Activated CD8-positive, alpha-beta memory T cell treated with anti-CD3 and anti-CD28 coated beads, Interleukin-2, amount 50 U/mL, for 1 hour (primary cell): Measurements from ENCODE around the gene TEAD3.

Experiments used
- DNase-seq: peaks from one replicate; pipeline ENCODE4 v3.0.0-alpha.2; 2020; ENCODE audit errors: extremely low read depth

The TEAD3 gene

GRCh38 chr6:35512740-35513139 is 15.9 kb upstream of the TEAD3 start, which contains the start of gene TULP1:
Gene TULP1 (minus strand): TSS chr6:35512896. CDS start chr6:35512858, 38 bp downstream.
- DNase-seq = no peak

- no peak for DNase-seq
Measured at GRCh38 chr6:35512006-35512405, 15.1 kb upstream of the TEAD3 start.

GRCh38 chr6:35511562-35511941 is 14.7 kb upstream of the TEAD3 start:
- DNase-seq = no peak

GRCh38 chr6:35510916-35511561 is 14.2 kb upstream of the TEAD3 start:
- no peak for DNase-seq

DNA sequence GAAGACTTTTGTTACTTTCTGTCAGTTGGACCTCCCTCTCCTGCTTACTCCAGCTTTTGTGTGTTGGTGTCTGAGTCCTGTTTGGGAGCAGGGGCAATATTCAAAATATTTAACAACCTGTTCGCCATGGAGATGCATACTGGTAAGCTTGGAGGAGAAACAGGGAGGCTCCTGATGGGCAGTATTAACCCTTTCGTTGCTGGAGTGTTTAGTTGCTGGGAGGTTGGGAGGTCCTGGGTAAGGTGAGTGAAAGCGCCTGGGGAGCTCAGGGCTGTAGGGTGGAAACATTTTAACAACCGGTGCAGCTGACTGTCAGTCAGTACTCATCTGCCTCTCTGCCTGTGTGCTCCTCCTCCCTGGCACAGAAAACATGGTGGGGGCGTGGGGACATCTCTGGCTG is 11.7 kb upstream of the TEAD3 start:
- DNase-seq = no peak

GRCh38 chr6:35508027-35508426 is 11.1 kb upstream of the TEAD3 start:
- DNase-seq = no peak

GRCh38 chr6:35507221-35507620 is 10.3 kb upstream of the TEAD3 start:
- DNase-seq = no peak

DNA sequence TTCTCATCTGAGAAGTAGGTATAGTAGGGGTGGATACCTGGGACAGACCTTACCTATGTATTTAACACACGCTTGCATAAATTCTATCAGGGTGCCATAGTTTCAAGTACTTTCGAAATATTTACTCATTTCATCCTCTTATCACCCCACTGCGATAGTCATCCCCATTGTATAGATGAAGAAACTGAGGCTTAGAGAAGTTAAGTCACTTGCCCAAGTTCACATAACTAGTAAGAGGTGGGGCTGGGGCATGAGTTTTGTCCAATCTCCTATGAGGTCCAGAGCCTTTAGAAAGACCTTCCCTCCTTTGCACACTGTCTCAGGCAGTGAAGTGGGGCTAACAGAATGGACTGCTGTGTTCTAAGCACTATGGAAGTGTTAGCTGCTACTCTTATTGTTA is 9.7 kb upstream of the TEAD3 start:
- DNase-seq = no peak

DNA sequence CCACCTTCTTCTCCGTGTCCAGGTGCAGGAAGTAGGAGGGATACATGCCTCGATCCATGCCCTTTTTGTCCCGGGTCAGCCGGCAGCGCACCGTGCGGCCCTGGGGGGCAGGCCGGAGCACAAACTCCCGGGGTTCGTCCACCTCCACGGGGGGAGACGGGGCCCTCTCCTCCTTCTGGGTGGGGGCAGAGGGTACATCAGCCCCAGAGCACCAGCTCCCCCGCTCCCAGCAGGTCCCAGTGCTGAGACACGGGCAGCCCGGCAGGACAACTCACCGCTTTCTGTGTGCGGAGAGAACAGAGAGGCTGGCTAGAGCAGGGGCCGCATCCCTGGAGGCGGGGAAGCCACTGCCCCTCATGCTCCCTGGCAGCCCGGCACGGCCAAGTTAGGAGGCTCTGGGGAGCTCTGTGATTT is 9.1 kb upstream of the TEAD3 start:
- no peak for DNase-seq

GRCh38 chr6:35503534-35503933 is 6.7 kb upstream of the TEAD3 start:
- no peak for DNase-seq

- no peak for DNase-seq
Measured at GRCh38 chr6:35501784-35502183, 4.9 kb upstream of the TEAD3 start.

- no peak for DNase-seq
Measured at GRCh38 chr6:35500782-35501181, 3.9 kb upstream of the TEAD3 start.

GRCh38 chr6:35499372-35499771 is 2.5 kb upstream of the TEAD3 start:
- no peak for DNase-seq

- no peak for DNase-seq
Measured at GRCh38 chr6:35498422-35499067, 1.7 kb upstream of the TEAD3 start.

DNA sequence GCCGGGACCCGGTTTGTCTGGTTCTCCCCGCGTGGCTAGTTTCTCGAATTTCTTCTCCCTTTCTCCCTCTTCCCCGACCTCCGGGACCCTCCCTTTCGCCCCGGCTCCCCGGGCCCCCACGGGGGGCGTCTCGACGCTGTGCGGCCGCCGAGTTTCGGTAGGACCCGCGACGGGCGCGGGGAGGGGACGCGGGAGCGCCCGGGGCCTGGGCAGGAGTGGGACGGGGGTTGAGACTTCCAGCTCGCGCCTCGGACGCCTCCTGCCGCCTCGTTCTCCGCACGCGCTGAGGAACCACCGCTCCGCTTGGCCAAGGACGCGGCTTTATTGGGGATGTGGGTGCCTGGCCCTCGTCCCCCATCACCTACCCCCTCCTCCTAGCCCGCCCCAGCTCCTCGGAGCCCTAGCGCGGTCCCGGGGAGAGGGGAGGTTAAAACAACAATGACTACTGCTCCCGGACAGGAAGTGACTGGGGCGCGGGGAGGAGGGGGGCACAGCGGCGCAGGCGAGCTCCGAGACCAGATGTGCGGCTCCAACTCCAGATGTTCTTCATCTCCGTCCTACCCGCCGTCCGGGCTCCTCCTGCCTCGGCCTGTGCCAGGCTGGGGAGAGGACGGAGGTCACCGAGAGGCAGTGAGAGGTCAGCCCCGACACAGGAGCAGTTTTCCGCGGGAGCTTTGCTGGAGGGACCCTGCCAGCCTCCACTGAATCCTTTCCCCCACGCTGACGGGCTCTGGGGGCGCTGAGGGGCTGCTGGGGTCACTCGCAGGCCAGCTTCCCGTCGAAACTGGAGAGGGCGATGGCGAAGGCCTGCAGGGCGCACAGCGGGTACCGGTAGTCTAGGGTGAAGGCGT is 917 bp upstream of the TEAD3 start:
- no peak for DNase-seq

DNA sequence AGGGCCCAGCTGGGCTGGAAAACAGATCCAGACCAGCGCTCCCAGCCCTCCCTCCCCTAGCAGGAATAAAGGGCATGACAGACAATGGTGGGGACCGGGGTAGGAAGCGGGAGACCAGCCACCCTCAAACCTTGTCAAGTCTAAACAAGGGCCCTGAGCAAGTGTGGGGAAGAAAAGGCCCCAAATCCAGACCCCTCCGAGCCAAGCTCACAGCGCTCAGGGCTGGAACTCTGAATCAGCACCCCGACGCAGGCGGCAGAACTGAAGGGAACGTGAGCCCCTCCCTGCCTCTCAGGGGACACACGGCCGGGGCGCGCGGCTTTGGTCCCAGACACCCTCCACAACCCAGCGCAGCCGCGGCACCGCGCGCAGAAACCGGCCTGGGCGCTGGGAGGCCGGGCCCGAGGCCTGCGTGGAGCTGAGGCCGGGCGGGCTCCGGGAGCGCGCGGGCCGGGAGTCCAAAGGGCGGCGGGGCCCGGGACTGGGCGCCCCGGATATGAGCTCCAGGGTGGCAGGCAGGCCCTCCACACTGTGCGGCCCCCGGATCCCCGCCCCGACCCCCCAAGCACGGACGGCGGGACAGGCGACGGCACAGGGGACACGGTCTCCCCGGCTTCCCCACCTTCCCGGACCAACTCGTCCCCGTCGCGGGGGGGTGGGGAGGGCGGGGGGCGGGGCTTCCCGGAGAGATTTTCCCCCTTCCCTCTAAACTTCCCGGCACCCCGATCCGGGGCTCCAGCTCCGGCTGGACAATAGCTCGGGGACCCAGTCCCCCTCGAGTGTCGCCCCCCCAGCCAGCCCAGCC is 641 bp downstream of the TEAD3 start:
- no peak for DNase-seq

- no peak for DNase-seq
Measured at GRCh38 chr6:35495258-35496035, 1.4 kb downstream of the TEAD3 start.

DNA sequence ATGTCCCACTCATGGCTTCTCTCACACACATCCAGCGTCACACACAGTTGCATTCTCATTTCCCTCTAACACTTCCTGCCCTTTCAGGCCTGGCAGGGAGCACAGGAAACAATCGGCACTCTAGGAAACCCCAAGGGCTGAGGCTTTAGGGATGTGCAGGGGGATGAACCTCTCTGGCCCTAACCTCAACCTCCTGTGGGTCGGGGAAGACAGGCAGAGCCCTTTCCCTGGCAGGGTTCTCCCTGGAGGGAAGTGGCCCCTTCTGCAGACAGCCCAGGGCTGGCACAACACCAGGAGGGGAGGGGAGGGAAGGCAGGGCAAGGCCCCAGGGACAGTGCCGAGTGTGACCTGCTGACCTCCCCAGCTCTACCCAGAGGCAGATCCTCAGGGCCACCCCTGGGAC is 2.7 kb downstream of the TEAD3 start:
- no peak for DNase-seq

DNA sequence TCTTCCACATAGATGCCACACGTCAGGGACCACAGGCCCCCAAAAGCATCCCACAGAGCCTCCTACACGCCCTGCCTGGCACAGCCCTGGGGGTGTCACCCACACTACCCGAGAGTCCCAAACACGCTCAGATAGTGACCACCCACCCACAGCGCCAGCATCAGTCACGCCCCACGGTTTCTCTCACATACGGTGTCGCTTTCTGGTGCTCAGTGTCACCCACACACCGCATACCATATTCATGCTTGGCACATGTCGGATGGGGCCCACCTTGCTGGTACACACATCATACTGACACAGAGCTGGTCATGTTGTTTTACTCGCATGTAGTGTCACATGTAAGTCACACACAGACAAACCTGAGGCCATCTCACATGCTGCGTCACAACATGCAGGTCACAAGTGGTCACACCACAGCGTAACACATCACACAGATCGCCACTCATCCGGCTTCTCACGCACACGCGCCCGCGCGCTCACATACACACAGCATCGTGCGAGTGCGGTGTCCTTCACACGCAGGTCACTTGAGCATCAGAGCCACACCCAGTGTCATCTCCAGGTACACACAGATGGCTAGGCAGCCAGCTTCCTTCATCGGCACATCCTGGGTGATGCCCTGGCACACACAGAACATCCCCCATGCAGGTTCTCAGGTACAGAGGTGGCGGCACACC is 3.4 kb downstream of the TEAD3 start:
- no peak for DNase-seq

DNA sequence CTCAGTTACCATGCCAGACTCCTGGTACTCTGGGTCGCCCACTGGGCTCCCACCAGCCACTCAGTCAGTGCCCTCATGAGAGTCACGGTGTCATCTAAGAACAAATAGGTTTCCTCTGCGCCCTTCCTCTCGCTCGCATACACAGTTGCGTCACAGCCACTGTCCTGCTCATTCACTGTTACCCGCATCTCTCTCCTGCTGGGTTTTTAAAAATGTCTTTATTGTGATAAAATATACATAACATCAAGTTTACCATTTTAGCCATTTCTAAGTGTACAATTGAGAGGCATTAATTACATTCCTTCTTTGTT is 4.0 kb downstream of the TEAD3 start:
- DNase-seq = no peak
